Natural killer cell (primary cell): ENCODE measurements around the gene GRM7. TPM values are rescaled to one million over a fixed set of nuclear protein-coding genes. Genes with fewer than 3 reads are reported as not detected.

Source experiments
- ATAC-seq, 3 donors: fragments of 150-1000 bp in 2 of 3; fragments of 200-7000 bp in 1 of 3; cut with Tn5 transposase; 1 replicate in 1 of 3; 2 replicates in 2 of 3; pipeline ENCODE4 v1.10.0; 2021; ENCODE audit warnings: mild to moderate bottlenecking in 2 of 3, moderate library complexity in 2 of 3
- DNase-seq, 2 donors: peaks; one replicate each; pipeline versions ENCODE4 v3.0.0 to v3.0.0-alpha.2; 2013 to 2021; ENCODE audit warnings: mixed read lengths in 1 of 2
- H3K27ac ChIP-seq: one replicate; pipeline ENCODE4 v1.5.1; 2013; ENCODE audit warnings: mild to moderate bottlenecking, low read length
- H3K27me3 ChIP-seq: one replicate; pipeline ENCODE4 v1.6.1; 2013; ENCODE audit warnings: low read length; ENCODE audit not compliant: control insufficient read depth, insufficient read depth
- H3K36me3 ChIP-seq: one replicate; pipeline ENCODE4 v1.6.1; 2013; ENCODE audit warnings: low read length; ENCODE audit not compliant: control insufficient read depth, insufficient read depth
- H3K4me1 ChIP-seq: one replicate; pipeline ENCODE4 v1.6.1; 2013; ENCODE audit warnings: low read length; ENCODE audit not compliant: control insufficient read depth, insufficient read depth
- H3K4me3 ChIP-seq: one replicate; pipeline ENCODE4 v1.5.1; 2013; ENCODE audit warnings: low read length
- H3K9me3 ChIP-seq: one replicate; pipeline ENCODE4 v1.6.1; 2013; ENCODE audit warnings: low read length; ENCODE audit not compliant: control insufficient read depth, insufficient read depth
- H3K27ac Mint-ChIP-seq, 2 donors: one replicate each; pipeline ENCODE4 v1.8.0; 2022; ENCODE audit warnings: mild to moderate bottlenecking in 2 of 2, mixed read lengths in 2 of 2, moderate library complexity in 1 of 2
- H3K27me3 Mint-ChIP-seq, 2 donors: one replicate each; pipeline ENCODE4 v1.8.0; 2022; ENCODE audit warnings: low read depth in 2 of 2, mixed read lengths in 2 of 2
- H3K36me3 Mint-ChIP-seq: one replicate; pipeline ENCODE4 v1.8.0; 2022; ENCODE audit warnings: mixed read lengths
- H3K4me1 Mint-ChIP-seq, 2 donors: one replicate each; pipeline ENCODE4 v1.8.0; 2022; ENCODE audit warnings: mixed read lengths in 2 of 2
- H3K4me3 Mint-ChIP-seq: one replicate; pipeline ENCODE4 v1.8.0; 2022; ENCODE audit warnings: mild to moderate bottlenecking, moderate library complexity, mixed read lengths
- H3K9me3 Mint-ChIP-seq, 2 donors: one replicate each; pipeline ENCODE4 v1.8.0; 2022; ENCODE audit warnings: mixed read lengths in 2 of 2
- CTCF ChIP-seq: fragments of 200-600 bp; IDR thresholded peaks from one replicate; pipeline ENCODE4 v1.8.0; 2022; ENCODE audit warnings: antibody characterized with exemption
- WGBS: methylation state at CpG from one replicate; pipeline ENCODE4 v1.1.7; 2013; ENCODE audit warnings: missing lambda C conversion rate; ENCODE audit not compliant: insufficient coverage; 5-methylcytosine and 5-hydroxymethylcytosine counted together
- intact Hi-C: fragments of 100-400 bp; cut with micrococcal nuclease; formaldehyde crosslinking; loops from one replicate; pipeline ENCODE4 v1.14.2; 2022
- total RNA-seq, 4 donors: library from RNA; stranded (reverse); fragments of 120-200 nt in 1 of 4; gene quantifications; one replicate each; pipeline versions ENCODE4 v1.2.3 to v1.2.4, GENCODE V29; 2013 to 2022

GRM7 gene
- total RNA-seq, 3 donors from 2014 or later (not counting 1 experiment from before 2014, with no cell fraction given), result not detected

GRCh38 chr3:7423036-7423435 is 562.1 kb downstream of the GRM7 start:
- DNase-seq (no peak), ATAC-seq (no peak)
- H3K27ac Mint-ChIP-seq, result no peak overlapping the region
- no peaks in the 10 kb centered on the region for H3K9me3 ChIP-seq
- H3K4me3 Mint-ChIP-seq, result no peak overlapping the region
- H3K36me3 ChIP-seq, result no peaks in the 10 kb centered on the region
- no peaks in the 10 kb centered on the region for H3K4me1 Mint-ChIP-seq
- no peaks in the 10 kb centered on the region for H3K27me3 ChIP-seq
- H3K27ac ChIP-seq, result no peak overlapping the region
- WGBS, result 93% methylated on average over 1 of the region's 2 CpGs
- no peak overlapping the region for H3K4me3 ChIP-seq
- no peaks in the 10 kb centered on the region for H3K4me1 ChIP-seq
- no peaks in the 10 kb centered on the region for H3K36me3 Mint-ChIP-seq
- H3K27me3 Mint-ChIP-seq, result peaks cover 0 to 15% of the 10 kb centered on the region in 2 donors
- intact Hi-C loops, result no loop called here
- H3K9me3 Mint-ChIP-seq, result no peaks in the 10 kb centered on the region
- TF ChIP-seq CTCF, result no peak

- H3K27ac ChIP-seq, result no peak overlapping the region
- no peaks in the 10 kb centered on the region for H3K36me3 ChIP-seq
- H3K9me3 ChIP-seq, result no peaks in the 10 kb centered on the region
- H3K4me1 ChIP-seq, result no peaks in the 10 kb centered on the region
- no peaks in the 10 kb centered on the region for H3K27me3 ChIP-seq
- no peak overlapping the region for H3K4me3 ChIP-seq
- Mint-ChIP-seq H3K9me3 (no peaks in the 10 kb centered on the region), H3K4me1 (no peaks in the 10 kb centered on the region), H3K27ac (no peak overlapping the region), H3K36me3 (no peaks in the 10 kb centered on the region), H3K4me3 (no peak overlapping the region), H3K27me3 (peaks cover 0 to 15% of the 10 kb centered on the region in 2 donors)
- intact Hi-C loops, result no loop called here
- no peak for TF ChIP-seq CTCF
- 77% methylated on average over 4 of the region's 4 CpGs for WGBS
- ATAC-seq (no peak), DNase-seq (no peak)
Measured at GRCh38 chr3:7423995-7424394, 563.1 kb downstream of the GRM7 start.

GRCh38 chr3:7428206-7428718 is 567.3 kb downstream of the GRM7 start:
- Histone ChIP-seq H3K27ac (no peak overlapping the region), H3K4me3 (no peak overlapping the region), H3K27me3 (no peaks in the 10 kb centered on the region), H3K4me1 (no peaks in the 10 kb centered on the region), H3K9me3 (no peaks in the 10 kb centered on the region), H3K36me3 (no peaks in the 10 kb centered on the region)
- Mint-ChIP-seq H3K4me1 (no peaks in the 10 kb centered on the region), H3K9me3 (peaks cover 4 to 5% of the 10 kb centered on the region in 2 donors), H3K27me3 (peaks cover 0 to 15% of the 10 kb centered on the region in 2 donors), H3K36me3 (no peaks in the 10 kb centered on the region), H3K4me3 (no peak overlapping the region), H3K27ac (no peak overlapping the region)
- no peak for TF ChIP-seq CTCF
- intact Hi-C loops, result no loop called here
- ATAC-seq (no peak), DNase-seq (no peak)
- WGBS, result 69% methylated on average over 1 of the region's 1 CpG

- no peaks in the 10 kb centered on the region for H3K36me3 Mint-ChIP-seq
- intact Hi-C loops, result no loop called here
- no peak for TF ChIP-seq CTCF
- Histone ChIP-seq H3K27ac (no peak overlapping the region), H3K9me3 (no peaks in the 10 kb centered on the region), H3K4me1 (no peaks in the 10 kb centered on the region), H3K36me3 (no peaks in the 10 kb centered on the region), H3K27me3 (no peaks in the 10 kb centered on the region), H3K4me3 (no peak overlapping the region)
- H3K9me3 Mint-ChIP-seq, result peaks cover 4 to 5% of the 10 kb centered on the region in 2 donors
- H3K27ac Mint-ChIP-seq, result no peak overlapping the region
- H3K27me3 Mint-ChIP-seq, result peaks cover 0 to 4% of the 10 kb centered on the region in 2 donors
- 92% methylated on average over 1 of the region's 2 CpGs for WGBS
- no peak overlapping the region for H3K4me3 Mint-ChIP-seq
- no peak for DNase-seq
- no peak for ATAC-seq
- no peaks in the 10 kb centered on the region for H3K4me1 Mint-ChIP-seq
Measured at GRCh38 chr3:7432610-7433009, 571.7 kb downstream of the GRM7 start.
